HFF-Myc (cell line): ENCODE measurements around the gene INSRR.

Experiments used
- DNase-seq: peaks from one replicate; pipeline ENCODE4 v3.0.0-alpha.2; 2011; ENCODE audit warnings: low read depth; ENCODE audit errors: extremely low read depth
- H3K4me3 ChIP-seq: replicated peaks from 2 replicates; pipeline ENCODE4 v1.5.1; 2011; ENCODE audit warnings: low read depth, mild to moderate bottlenecking, control low read depth, low read length
- CTCF ChIP-seq: IDR thresholded peaks from 2 replicates; pipeline ENCODE4 v1.5.1; 2012; ENCODE audit warnings: mild to moderate bottlenecking, low read depth, low read length, control low read depth; ENCODE audit errors: missing control alignments

The INSRR gene

GRCh38 chr1:156804572-156805243 is 54.2 kb downstream of the INSRR start:
- H3K4me3 ChIP-seq, result no peak overlapping the region
- TF ChIP-seq CTCF, result no peak
- DNase-seq, result no peak

GRCh38 chr1:156804026-156804425 is 54.9 kb downstream of the INSRR start:
- H3K4me3 ChIP-seq, result no peak overlapping the region
- no peak for TF ChIP-seq CTCF
- no peak for DNase-seq

- DNase-seq, result no peak
- H3K4me3 ChIP-seq, result no peak overlapping the region
- TF ChIP-seq CTCF, result no peak
These were observed 55.6 kb downstream of the INSRR start for GRCh38 chr1:156803086-156803851.

- no peak overlapping the region for H3K4me3 ChIP-seq
- no peak for TF ChIP-seq CTCF
- DNase-seq, result no peak
These were observed 56.4 kb downstream of the INSRR start for GRCh38 chr1:156802421-156802935.

GRCh38 chr1:156801409-156802121 is 57.4 kb downstream of the INSRR start:
- no peak overlapping the region for H3K4me3 ChIP-seq
- TF ChIP-seq CTCF, result peak; percentile 59
- DNase-seq, result peak; percentile 93

- peak; percentile 88 for TF ChIP-seq CTCF
- DNase-seq, result no peak
- H3K4me3 ChIP-seq, result no peak overlapping the region
These were observed 61.6 kb downstream of the INSRR start for GRCh38 chr1:156797212-156797871.
